Measurements from ENCODE around the gene CUL7. TPM values are rescaled to one million over a fixed set of nuclear protein-coding genes. Genes with fewer than 3 reads are reported as not detected.

The CUL7 gene
- polyA plus RNA-seq, 1 donor from 2014 or later, result 25.7 TPM

GRCh38 chr6:43093436-43094289 lies 40.0 kb upstream of the CUL7 start:
- peaks cover 16% of the 10 kb centered on the region for H3K79me2 ChIP-seq (replicated peaks; ENCODE audit: insufficient read depth, low read length)
- H2AFZ ChIP-seq (ENCODE audit: low read depth, low read length), result no peak overlapping the region

More at GRCh38 chr6:43093436-43094289, 40.0 kb upstream of the CUL7 start:
- H4K20me1 ChIP-seq (ENCODE audit: insufficient read depth), result no peaks in the 10 kb centered on the region
- no peaks in the 10 kb centered on the region for H3K9me3 ChIP-seq (ENCODE audit: low read length)
- H3K4me3 ChIP-seq (ENCODE audit: low read length), result no peak overlapping the region
- TF ChIP-seq EZH2 (IDR thresholded peaks at IDR 0.05; ENCODE audit: borderline replicate concordance, insufficient read depth, low read length, poor library complexity, severe bottlenecking), result no peak
- TF ChIP-seq EP300 (conservative IDR thresholded peaks at IDR 0.05; ENCODE audit: poor library complexity, severe bottlenecking), result no peak
- TF ChIP-seq POLR2AphosphoS5 (IDR thresholded peaks at IDR 0.05), result no peak
- no peak for TF ChIP-seq TAF1 (IDR thresholded peaks at IDR 0.05; ENCODE audit: low read depth)
- no peak for TF ChIP-seq CTCF (IDR thresholded peaks at IDR 0.05; ENCODE audit: poor library complexity, severe bottlenecking)
- no peak for TF ChIP-seq SMC3 (conservative IDR thresholded peaks at IDR 0.05; ENCODE audit: poor library complexity)
- no peak for TF ChIP-seq REST (IDR thresholded peaks at IDR 0.05; ENCODE audit: borderline replicate concordance)
- no peak for TF ChIP-seq MXI1 (conservative IDR thresholded peaks at IDR 0.05; ENCODE audit: poor library complexity, severe bottlenecking)
- TF ChIP-seq RAD21 (conservative IDR thresholded peaks at IDR 0.05), result no peak
- H3K27ac ChIP-seq (ENCODE audit: low read length), result no peak overlapping the region
- no peaks in the 10 kb centered on the region for H3K36me3 ChIP-seq (ENCODE audit: insufficient read depth, low read length)
- no peak overlapping the region for H3K4me2 ChIP-seq (ENCODE audit: low read length)
- H3K9ac ChIP-seq (ENCODE audit: low read length), result no peak overlapping the region
- H3K27me3 ChIP-seq (ENCODE audit: insufficient read depth, low read depth, low read length), result no peaks in the 10 kb centered on the region
- no peaks in the 10 kb centered on the region for H3F3A ChIP-seq (ENCODE audit: insufficient read depth, low read length, poor library complexity, severe bottlenecking)
- H3K9me2 ChIP-seq (ENCODE audit: insufficient read depth, low read length), result no peaks in the 10 kb centered on the region

Data from neural cell (in vitro differentiated cells).